Esophagus squamous epithelium (tissue), 5 donors: ENCODE measurements around the gene SLC6A7. TPM values are rescaled to one million over a fixed set of nuclear protein-coding genes. Genes with fewer than 3 reads are reported as not detected.

Experiments
- DNase-seq: peaks from one replicate; lab custom pipeline; 2025; lab: John Stamatoyannopoulos, UW
- H3K27ac ChIP-seq, 4 donors: fragments of 200-600 bp; sonication (generic); one replicate each; pipeline ENCODE4 v1.5.1; 2016 to 2019; ENCODE audit warnings: mild to moderate bottlenecking in 1 of 4
- H3K27me3 ChIP-seq, 4 donors: fragments of 200-600 bp; sonication (generic); 1 replicate in 3 of 4; 2 replicates in 1 of 4; pipeline versions ENCODE4 v1.5.1 to v1.6.0; 2017 to 2021; ENCODE audit warnings: antibody characterized with exemption in 1 of 4
- H3K36me3 ChIP-seq, 3 donors: fragments of 200-600 bp; sonication (generic); one replicate each; pipeline ENCODE4 v1.5.1; 2016 to 2019
- H3K4me1 ChIP-seq, 3 donors: fragments of 200-600 bp; sonication (generic); one replicate each; pipeline ENCODE4 v1.5.1; 2017 to 2019
- H3K4me3 ChIP-seq, 4 donors: fragments of 200-600 bp; sonication (generic); 1 replicate in 3 of 4; 2 replicates in 1 of 4; pipeline ENCODE4 v1.5.1; 2016 to 2019; ENCODE audit warnings: mild to moderate bottlenecking in 2 of 4, moderate library complexity in 1 of 4
- H3K9me3 ChIP-seq, 3 donors: fragments of 200-600 bp; sonication (generic); one replicate each; pipeline ENCODE4 v1.5.1; 2016 to 2019
- POLR2A ChIP-seq, 4 donors: fragments of 450-650 bp; IDR thresholded peaks; one replicate each; pipeline ENCODE4 v1.6.1; 2017; ENCODE audit warnings: antibody characterized with exemption in 4 of 4, mild to moderate bottlenecking in 4 of 4, moderate library complexity in 3 of 4
- WGBS, 2 donors: methylation state at CpG; one replicate each; pipeline ENCODE4 v1.1.5; 2018; 5-methylcytosine and 5-hydroxymethylcytosine counted together
- intact Hi-C: fragments of 100-400 bp; cut with DNase I; formaldehyde crosslinking; loops from one replicate; pipeline ENCODE4 v1.15.0; 2022
- total RNA-seq, 4 donors: library from RNA; depleted of rRNA; stranded (reverse); fragments of >200 nt; gene quantifications; one replicate each; pipeline ENCODE4 v1.1.0, GENCODE V29; 2016
- TF ChIP-seq, protein P1 (sequence below), 6 experiments: fragments of 450-650 bp in 4 of 6; fragments of 200-600 bp in 2 of 6; sonication (generic) in 2 of 6; IDR thresholded peaks; one replicate each; pipeline ENCODE4 v1.5.1; 2016 to 2019; ENCODE audit warnings: antibody characterized with exemption in 6 of 6, mild to moderate bottlenecking in 4 of 6, moderate library complexity in 4 of 6
- donor health status: DM: yes; HTN: yes; CAD: no.

SLC6A7 gene
- total RNA-seq, 4 donors from 2014 or later, result not detected

DNA sequence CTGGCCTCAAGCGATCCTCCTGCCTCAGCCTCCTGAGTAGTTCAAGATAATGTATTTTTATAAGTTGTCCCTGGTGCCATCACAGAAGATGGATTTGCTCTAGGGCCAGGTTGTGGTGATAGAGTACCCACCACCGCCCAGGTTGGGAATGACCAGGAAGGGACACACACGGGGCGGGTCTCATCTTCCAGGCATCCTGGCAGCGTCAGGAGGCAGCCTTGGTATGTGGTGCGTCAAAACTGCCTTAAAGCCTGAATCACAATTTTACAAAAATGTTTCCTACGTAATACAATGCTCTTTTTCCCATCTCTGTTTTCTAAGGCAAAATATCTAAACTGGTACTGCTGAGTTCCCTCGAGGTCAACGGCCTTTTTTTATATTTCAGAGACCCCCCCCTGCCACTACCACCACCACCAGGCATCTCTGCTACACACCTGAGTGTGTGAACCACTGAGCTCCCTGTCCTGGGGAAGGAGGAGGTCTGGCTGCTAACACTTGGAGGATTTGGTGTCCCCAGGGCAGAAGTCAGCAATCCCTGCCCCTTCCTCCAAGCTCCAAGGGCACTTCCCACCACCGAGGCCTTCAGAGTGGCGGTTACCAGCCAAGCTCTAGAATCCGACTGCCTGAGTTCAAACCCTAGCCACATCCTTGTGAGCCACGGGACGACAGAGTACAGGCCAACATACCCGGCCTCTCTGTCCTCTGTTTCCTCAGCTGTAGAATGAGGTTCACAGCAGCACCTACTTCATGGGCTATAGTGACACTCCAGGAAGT lies 47.3 kb downstream of the SLC6A7 start:
- Histone ChIP-seq H3K9me3 (no peaks in the 10 kb centered on the region), H3K36me3 (no peaks in the 10 kb centered on the region), H3K27me3 (no peaks in the 10 kb centered on the region), H3K4me3 (no peak overlapping the region), H3K27ac (no peak overlapping the region), H3K4me1 (peaks cover 3 to 13% (median 6%) of the 10 kb centered on the region in 3 donors)
- intact Hi-C loops, result no loop called here
- DNase-seq, result no peak
- TF ChIP-seq POLR2A (IDR thresholded peaks at IDR 0.05), result no peak
- TF ChIP-seq, protein P1, sequence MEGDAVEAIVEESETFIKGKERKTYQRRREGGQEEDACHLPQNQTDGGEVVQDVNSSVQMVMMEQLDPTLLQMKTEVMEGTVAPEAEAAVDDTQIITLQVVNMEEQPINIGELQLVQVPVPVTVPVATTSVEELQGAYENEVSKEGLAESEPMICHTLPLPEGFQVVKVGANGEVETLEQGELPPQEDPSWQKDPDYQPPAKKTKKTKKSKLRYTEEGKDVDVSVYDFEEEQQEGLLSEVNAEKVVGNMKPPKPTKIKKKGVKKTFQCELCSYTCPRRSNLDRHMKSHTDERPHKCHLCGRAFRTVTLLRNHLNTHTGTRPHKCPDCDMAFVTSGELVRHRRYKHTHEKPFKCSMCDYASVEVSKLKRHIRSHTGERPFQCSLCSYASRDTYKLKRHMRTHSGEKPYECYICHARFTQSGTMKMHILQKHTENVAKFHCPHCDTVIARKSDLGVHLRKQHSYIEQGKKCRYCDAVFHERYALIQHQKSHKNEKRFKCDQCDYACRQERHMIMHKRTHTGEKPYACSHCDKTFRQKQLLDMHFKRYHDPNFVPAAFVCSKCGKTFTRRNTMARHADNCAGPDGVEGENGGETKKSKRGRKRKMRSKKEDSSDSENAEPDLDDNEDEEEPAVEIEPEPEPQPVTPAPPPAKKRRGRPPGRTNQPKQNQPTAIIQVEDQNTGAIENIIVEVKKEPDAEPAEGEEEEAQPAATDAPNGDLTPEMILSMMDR (IDR thresholded peaks at IDR 0.05), result no peak
- 78 to 85% methylated on average over 8 to 9 of the region's 15 CpGs for WGBS, 2 donors

DNA sequence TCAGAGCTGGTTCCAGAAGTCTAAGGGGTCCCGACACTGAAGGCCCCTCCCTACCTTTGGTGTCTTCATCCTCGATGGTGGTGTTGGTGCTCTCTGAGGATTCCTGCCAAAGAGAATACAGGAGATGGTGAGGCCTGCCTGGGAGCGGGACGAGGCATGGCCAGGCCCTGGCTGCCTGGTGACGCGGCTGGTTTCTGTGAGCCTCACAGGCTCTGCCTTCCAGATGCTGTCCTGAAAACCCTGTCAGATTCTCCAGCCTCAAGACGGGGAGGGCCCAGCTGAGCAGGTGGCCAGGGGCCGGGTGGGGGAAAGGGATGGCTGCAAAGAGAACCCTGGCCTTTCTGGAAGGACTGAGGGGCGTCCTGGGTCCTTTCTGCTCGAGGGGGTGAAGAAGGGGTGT lies 48.8 kb downstream of the SLC6A7 start:
- 92 to 96% methylated on average over 8 to 9 of the region's 10 CpGs for WGBS, 2 donors
- Histone ChIP-seq H3K4me1 (no peaks in the 10 kb centered on the region), H3K27ac (no peak overlapping the region), H3K36me3 (no peaks in the 10 kb centered on the region), H3K4me3 (no peak overlapping the region), H3K27me3 (no peaks in the 10 kb centered on the region), H3K9me3 (no peaks in the 10 kb centered on the region)
- DNase-seq, result no peak
- intact Hi-C loops, result no loop called here
- no peak for TF ChIP-seq POLR2A (IDR thresholded peaks at IDR 0.05)
- TF ChIP-seq, protein P1 (IDR thresholded peaks at IDR 0.05), result no peak

DNA sequence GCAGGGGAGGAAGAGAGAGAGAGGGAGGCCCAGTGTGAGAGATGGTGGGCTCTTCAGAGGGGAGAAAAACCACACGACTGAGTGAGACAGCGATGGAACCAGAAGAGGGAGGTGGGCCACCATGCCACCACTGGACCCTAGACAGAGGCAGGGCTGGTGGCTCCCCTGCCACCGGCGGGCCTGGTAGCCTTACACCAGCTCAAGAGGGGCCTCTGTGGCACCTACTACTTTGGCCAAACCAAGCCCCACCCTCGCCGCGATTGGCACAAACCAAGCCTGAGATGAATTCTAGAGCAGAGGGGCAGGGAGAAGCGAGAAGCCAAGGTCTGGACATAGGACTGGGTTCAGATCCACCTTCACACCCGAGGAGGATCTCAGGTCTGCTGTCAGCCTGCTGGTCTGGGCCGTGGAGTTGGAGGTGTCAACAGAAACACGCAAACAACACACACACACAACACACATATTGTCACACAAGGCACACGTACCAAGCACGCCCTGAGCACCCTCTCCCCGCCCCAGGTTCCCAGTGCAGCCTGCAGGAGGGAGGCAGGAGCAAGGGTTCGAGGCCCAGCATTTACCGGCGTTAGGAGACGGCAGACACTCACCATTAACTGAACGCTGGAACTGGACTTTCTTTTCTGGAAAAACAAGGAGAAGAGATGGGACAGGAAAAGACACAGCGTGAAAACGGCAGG lies 49.4 kb downstream of the SLC6A7 start:
- intact Hi-C loops, result no loop called here
- 88 to 94% methylated on average over 7 to 15 of the region's 21 CpGs for WGBS, 2 donors
- Histone ChIP-seq H3K9me3 (no peaks in the 10 kb centered on the region), H3K4me3 (no peak overlapping the region), H3K27ac (no peak overlapping the region), H3K36me3 (no peaks in the 10 kb centered on the region), H3K4me1 (no peaks in the 10 kb centered on the region), H3K27me3 (no peaks in the 10 kb centered on the region)
- DNase-seq, result no peak
- TF ChIP-seq, protein P1 (IDR thresholded peaks at IDR 0.05), result no peak
- no peak for TF ChIP-seq POLR2A (IDR thresholded peaks at IDR 0.05)

DNA sequence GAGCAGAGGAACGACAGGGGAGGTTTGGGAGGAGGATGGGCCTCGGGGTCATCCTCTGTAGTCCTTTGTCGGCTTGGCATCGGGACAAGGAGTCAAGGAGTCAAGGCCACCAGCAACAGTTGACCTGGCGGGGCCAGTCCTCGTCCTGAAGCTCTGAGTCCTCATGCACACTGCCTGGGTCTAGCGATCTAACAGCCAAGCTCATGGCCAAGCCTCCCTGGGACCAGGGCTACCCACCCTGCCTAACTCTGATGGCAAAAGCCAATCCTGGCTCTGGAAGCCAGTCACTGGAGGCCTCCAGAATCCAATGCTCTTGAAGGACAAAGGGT lies 49.9 kb downstream of the SLC6A7 start:
- Histone ChIP-seq H3K36me3 (no peaks in the 10 kb centered on the region), H3K4me1 (peaks cover 0 to under 1% (median 0%) of the 10 kb centered on the region in 3 donors), H3K27me3 (no peaks in the 10 kb centered on the region), H3K27ac (no peak overlapping the region), H3K9me3 (no peaks in the 10 kb centered on the region), H3K4me3 (no peak overlapping the region)
- 81% methylated on average over 7 of the region's 7 CpGs; no CpG with 5 or more reads in 1 of the 2 donors for WGBS, 2 donors
- intact Hi-C loops, result no loop called here
- DNase-seq, result no peak
- TF ChIP-seq POLR2A (IDR thresholded peaks at IDR 0.05), result no peak
- TF ChIP-seq, protein P1 (IDR thresholded peaks at IDR 0.05), result no peak
